Endothelial cell of umbilical vein (primary cell): Measurements from ENCODE around the gene AGBL3. TPM values are rescaled to one million over a fixed set of nuclear protein-coding genes. Genes with fewer than 3 reads are reported as not detected.

Experiments used
- BruUV-seq: library from RNA; stranded (reverse); fragments of 400-500 nt; replicated peaks from 2 replicates; lab custom pipeline; 2021; lab: Mats Ljungman, UMichigan
- CTCF ChIA-PET: fragments of 300-600, 350-600 bp; sonication (Branson Sonifier 250); formaldehyde crosslinking; loops from one replicate; lab custom pipeline; 2021; ENCODE audit warnings: antibody characterized with exemption, inconsistent platforms; lab: Charles Lee
- POLR2A ChIA-PET: fragments of 300-600, 350-600 bp; sonication (Branson Sonifier 250); formaldehyde crosslinking; loops from one replicate; lab custom pipeline; 2021; ENCODE audit warnings: antibody characterized with exemption, inconsistent platforms; lab: Charles Lee
- DNase-seq: peaks from one replicate; pipeline ENCODE4 v3.0.0-alpha.2; 2011; ENCODE audit warnings: low read depth, low spot score
- FAIRE-seq: peaks from 2 replicates; lab custom pipeline; 2011; peaks lifted over from hg19 to GRCh38; lab: Jason Lieb, UNC
- H2AFZ ChIP-seq: 2 replicates; pipeline ENCODE4 v1.6.0; 2012; ENCODE audit warnings: low read depth, low read length, control low read depth, inconsistent platforms
- H3K27ac ChIP-seq: 2 replicates; pipeline ENCODE4 v1.5.1; 2011; ENCODE audit warnings: low read depth, mild to moderate bottlenecking, control low read depth, low read length, moderate library complexity; ENCODE audit not compliant: insufficient read depth
- H3K27me3 ChIP-seq, 2 experiments: 2 replicates each; pipeline versions ENCODE4 v1.6.0 to v1.6.1; 2011; ENCODE audit warnings: low read length in 2 of 2, mixed read lengths in 1 of 2; ENCODE audit not compliant: control insufficient read depth in 2 of 2, insufficient read depth in 2 of 2
- H3K36me3 ChIP-seq, 2 experiments: 2 replicates in 1 of 2; 3 replicates in 1 of 2; pipeline ENCODE4 v1.5.1; 2011; ENCODE audit warnings: low read length in 2 of 2, mild to moderate bottlenecking in 1 of 2, moderate library complexity in 1 of 2; ENCODE audit not compliant: control insufficient read depth in 2 of 2, insufficient read depth in 2 of 2; ENCODE audit errors: extremely low read depth in 1 of 2
- H3K4me1 ChIP-seq: 3 replicates; pipeline ENCODE4 v1.5.1; 2011; ENCODE audit warnings: mild to moderate bottlenecking, low read length; ENCODE audit not compliant: control insufficient read depth, insufficient read depth; ENCODE audit errors: extremely low read depth
- H3K4me2 ChIP-seq: 2 replicates; pipeline ENCODE4 v1.6.1; 2011; ENCODE audit warnings: low read length, control low read depth, mixed read lengths; ENCODE audit not compliant: insufficient read depth
- H3K4me3 ChIP-seq, 3 experiments: fragments of 200-600 bp in 1 of 3; sonication (generic), shearing (Covaris generic) in 1 of 3; replicated peaks in 1 of 3; 2 replicates each; pipeline ENCODE4 v1.5.1; 2011 to 2016; ENCODE audit warnings: control low read depth in 3 of 3, low read length in 3 of 3, mild to moderate bottlenecking in 2 of 3, inconsistent platforms in 1 of 3, low read depth in 1 of 3, moderate library complexity in 1 of 3; ENCODE audit not compliant: insufficient read depth in 1 of 3
- H3K79me2 ChIP-seq: 2 replicates; pipeline ENCODE4 v1.6.0; 2012; ENCODE audit warnings: low read length, inconsistent platforms; ENCODE audit not compliant: control insufficient read depth, insufficient read depth
- H3K9ac ChIP-seq: replicated peaks from 2 replicates; pipeline ENCODE3; 2011; ENCODE audit warnings: low read length, control low read depth; ENCODE audit not compliant: insufficient read depth; ENCODE audit errors: extremely low read depth
- H3K9me1 ChIP-seq: replicated peaks from 3 replicates; pipeline ENCODE4 v1.6.0; 2011; ENCODE audit warnings: mild to moderate bottlenecking, low read length; ENCODE audit not compliant: control insufficient read depth, insufficient read depth; ENCODE audit errors: extremely low read depth
- H3K9me3 ChIP-seq: replicated peaks from 2 replicates; pipeline ENCODE4 v1.5.1; 2012; ENCODE audit warnings: low read length, inconsistent platforms; ENCODE audit not compliant: control insufficient read depth, insufficient read depth
- H4K20me1 ChIP-seq: replicated peaks from 2 replicates; pipeline ENCODE3; 2011; ENCODE audit warnings: mild to moderate bottlenecking, low read length; ENCODE audit not compliant: control insufficient read depth, insufficient read depth; ENCODE audit errors: extremely low read depth
- CTCF ChIP-seq, 2 donors: IDR thresholded peaks; 1 replicate in 1 of 2; 2 replicates in 1 of 2; pipeline ENCODE4 v1.5.1; 2011; ENCODE audit warnings: low read length in 2 of 2, mild to moderate bottlenecking in 2 of 2, moderate library complexity in 2 of 2, control low read depth in 1 of 2, inconsistent platforms in 1 of 2, low read depth in 1 of 2; ENCODE audit not compliant: insufficient read depth in 1 of 2; ENCODE audit errors: extremely low read depth in 1 of 2
- EZH2 ChIP-seq: IDR thresholded peaks from 2 replicates; pipeline ENCODE4 v1.6.1; 2012; ENCODE audit warnings: borderline replicate concordance, low read depth, mild to moderate bottlenecking, moderate library complexity, low read length, inconsistent platforms; ENCODE audit not compliant: severe bottlenecking
- FOS ChIP-seq: IDR thresholded peaks from 2 replicates; pipeline ENCODE4 v1.6.1; 2011; ENCODE audit warnings: mild to moderate bottlenecking, low read length, moderate library complexity, borderline replicate concordance; ENCODE audit not compliant: insufficient read depth
- GATA2 ChIP-seq: IDR thresholded peaks from 2 replicates; pipeline ENCODE4 v1.7.0; 2011; ENCODE audit warnings: low read depth, mild to moderate bottlenecking, moderate library complexity, mixed read lengths, low read length; ENCODE audit not compliant: insufficient read length, insufficient read depth
- JUN ChIP-seq: IDR thresholded peaks from 2 replicates; pipeline ENCODE4 v1.6.1; 2011; ENCODE audit warnings: borderline replicate concordance, low read depth; ENCODE audit not compliant: insufficient read length, insufficient read depth
- MYC ChIP-seq: IDR thresholded peaks from one replicate; pipeline ENCODE4 v1.6.1; 2011; ENCODE audit warnings: mild to moderate bottlenecking, low read depth, low read length
- POLR2A ChIP-seq: IDR thresholded peaks from 2 replicates; pipeline ENCODE4 v1.6.1; 2012; ENCODE audit warnings: low read depth, mild to moderate bottlenecking, control low read depth, low read length
- POLR2AphosphoS5 ChIP-seq: IDR thresholded peaks from 2 replicates; pipeline ENCODE4 v1.6.1; 2012; ENCODE audit warnings: low read depth, mild to moderate bottlenecking, control low read depth, low read length, moderate library complexity; ENCODE audit not compliant: insufficient read depth
- dilution Hi-C: fragments of 300-500 bp; cut with MboI; formaldehyde crosslinking; loops from one replicate; pipeline ENCODE4 v1.15.0; 2019; ENCODE audit warnings: low sequenced_read_pairs; ENCODE audit not compliant: extremely low pct_ligation_motif_present
- intact Hi-C: fragments of 100-400 bp; cut with micrococcal nuclease; formaldehyde crosslinking; loops from one replicate; pipeline ENCODE4 v1.10.0; 2022
- polyA plus RNA-seq, 4 experiments: library from polyadenylated mRNA; depleted of rRNA in 3 of 4; stranded (reverse) in 3 of 4; unstranded in 1 of 4; fragments of >200 nt; gene quantifications; 2 replicates each; pipeline versions ENCODE4 v1.2.1 to v1.2.3, GENCODE V29; 2011 to 2012; ENCODE audit warnings: missing spikeins in 1 of 4
- total RNA-seq: library from RNA; stranded (reverse); gene quantifications from 2 replicates; pipeline ENCODE4 v1.2.3, GENCODE V29; 2021
- TF ChIP-seq, protein P1 (sequence below): IDR thresholded peaks from 2 replicates; pipeline ENCODE4 v1.6.1; 2011; ENCODE audit not compliant: insufficient read depth, insufficient read length

Gene AGBL3
- total and polyA plus RNA-seq, 2 donors (not counting 3 experiments of a cell fraction or from before 2014, with no cell fraction given), result 0.97 to 3.2 TPM

DNA sequence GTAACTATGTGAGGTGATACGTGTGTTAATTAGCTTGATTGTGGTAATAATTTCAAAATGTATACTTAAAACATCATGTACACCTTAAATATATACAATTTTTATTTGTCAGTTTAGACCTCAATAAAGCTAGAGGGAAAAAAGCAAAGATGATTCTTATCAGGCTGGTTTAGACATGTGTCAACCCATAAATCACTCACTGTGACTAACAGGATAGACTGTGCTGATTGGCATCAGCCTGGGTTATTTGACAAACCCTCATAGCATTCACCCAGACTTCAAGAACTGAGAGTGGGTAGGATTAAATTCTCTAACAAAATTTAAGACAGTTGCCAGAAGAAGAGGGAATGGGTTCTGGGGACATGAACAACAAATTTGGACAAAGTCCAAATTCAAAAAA lies 87.8 kb downstream of the AGBL3 start:
- dilution Hi-C loops (no loop called here), intact Hi-C loops (no loop called here)
- Histone ChIP-seq H3K27me3 (peaks cover 3 to 4% of the 10 kb centered on the region in 2 experiments), H3K9ac (no peak overlapping the region), H3K79me2 (no peaks in the 10 kb centered on the region), H3K27ac (no peak overlapping the region), H3K36me3 (no peaks in the 10 kb centered on the region), H2AFZ (no peak overlapping the region), H3K9me1 (no peaks in the 10 kb centered on the region), H3K4me2 (no peak overlapping the region), H3K9me3 (no peaks in the 10 kb centered on the region), H4K20me1 (no peaks in the 10 kb centered on the region), H3K4me1 (no peaks in the 10 kb centered on the region), H3K4me3 (no peak overlapping the region)
- DNase-seq (no peak), FAIRE-seq (no peak)
- ChIA-PET CTCF (no interaction called here), POLR2A (no interaction called here)
- BruUV-seq, result no TSS peak
- TF ChIP-seq, protein P1, sequence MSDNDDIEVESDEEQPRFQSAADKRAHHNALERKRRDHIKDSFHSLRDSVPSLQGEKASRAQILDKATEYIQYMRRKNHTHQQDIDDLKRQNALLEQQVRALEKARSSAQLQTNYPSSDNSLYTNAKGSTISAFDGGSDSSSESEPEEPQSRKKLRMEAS, result no peak
- no peak for TF ChIP-seq CTCF (IDR thresholded peaks at IDR 0.05; ENCODE audit: extremely low read depth in 1 of 2, insufficient read depth in 1 of 2, low read depth in 1 of 2, low read length in 2 of 2)

DNA sequence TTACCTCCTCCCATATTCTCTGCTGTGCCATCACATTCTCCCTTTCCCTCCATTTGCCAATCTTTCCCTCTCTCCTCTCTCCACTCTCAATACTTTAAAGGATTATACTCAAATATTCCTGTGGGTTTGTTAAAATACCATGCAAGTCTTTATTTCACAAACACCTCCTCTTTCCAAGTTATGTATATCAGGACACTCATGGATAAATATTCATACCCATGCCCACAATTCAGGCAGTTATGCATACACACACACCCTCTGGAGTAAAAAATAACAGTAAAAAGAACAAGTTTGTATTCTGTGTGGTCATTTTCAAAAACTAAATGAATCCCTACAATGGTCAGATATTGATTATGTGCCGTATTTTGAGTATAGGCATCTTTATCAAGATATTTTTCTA lies 88.2 kb downstream of the AGBL3 start:
- DNase-seq, result no peak
- ChIA-PET POLR2A (no interaction called here), CTCF (no interaction called here)
- Histone ChIP-seq H3K4me3 (no peak overlapping the region), H3K79me2 (no peaks in the 10 kb centered on the region), H3K27ac (no peak overlapping the region), H3K4me2 (no peak overlapping the region), H3K27me3 (peaks cover 3 to 4% of the 10 kb centered on the region in 2 experiments), H3K9me3 (no peaks in the 10 kb centered on the region), H3K9me1 (no peaks in the 10 kb centered on the region), H3K36me3 (no peaks in the 10 kb centered on the region), H3K9ac (no peak overlapping the region), H3K4me1 (no peaks in the 10 kb centered on the region), H4K20me1 (no peaks in the 10 kb centered on the region), H2AFZ (no peak overlapping the region)
- FAIRE-seq, result no peak
- BruUV-seq, result no TSS peak
- intact Hi-C loops, result no loop called here
- dilution Hi-C loops, result no loop called here
- TF ChIP-seq FOS (no peak), GATA2 (no peak), JUN (no peak), POLR2A (no peak), EZH2 (no peak), MYC (no peak), POLR2AphosphoS5 (no peak), CTCF (IDR thresholded peaks at IDR 0.05; ENCODE audit: extremely low read depth in 1 of 2, insufficient read depth in 1 of 2, low read depth in 1 of 2, low read length in 2 of 2) (no peak)
- TF ChIP-seq, protein P1, result no peak
